Mucosa of descending colon (tissue), 3 donors: ENCODE measurements around the gene STARD3. TPM values are rescaled to one million over a fixed set of nuclear protein-coding genes. Genes with fewer than 3 reads are reported as not detected.

ENCODE experiments used
- ATAC-seq: fragments of 200-7000 bp; cut with Tn5 transposase; one replicate; pipeline ENCODE4 v1.9.1; 2020; ENCODE audit warnings: mild to moderate bottlenecking, moderate library complexity
- DNase-seq, 3 donors: peaks; one replicate each; pipeline ENCODE4 v3.0.0-alpha.2; 2020
- H3K36me3 ChIP-seq: fragments of 200-600 bp; one replicate; pipeline ENCODE4 v1.8.0; 2021; ENCODE audit warnings: low read depth, mild to moderate bottlenecking
- H3K4me1 ChIP-seq: fragments of 200-600 bp; one replicate; pipeline ENCODE4 v1.8.0; 2021; ENCODE audit warnings: low read depth, mild to moderate bottlenecking
- H3K4me3 ChIP-seq: fragments of 200-600 bp; one replicate; pipeline ENCODE4 v1.8.0; 2021; ENCODE audit warnings: mild to moderate bottlenecking
- H3K9me3 ChIP-seq: fragments of 200-600 bp; one replicate; pipeline ENCODE4 v1.8.0; 2021; ENCODE audit warnings: mild to moderate bottlenecking
- intact Hi-C, 2 donors: fragments of 100-400 bp; cut with DNase I in 1 of 2; cut with micrococcal nuclease in 1 of 2; formaldehyde crosslinking; loops; one replicate each; pipeline versions ENCODE4 v1.11.0 to v1.11.1; 2022; cut with DNase I, micrococcal nuclease
- total RNA-seq, 3 donors: library from RNA; stranded (reverse); fragmentation: NEBNext Ultra II Directional in 2 of 3; extraction: Animal tissue kit (Norgen Biotek cat#: 25700) in 2 of 3; gene quantifications; one replicate each; pipeline versions ENCODE4 v1.2.1 to v1.2.4, GENCODE V29; 2021 to 2023
- TF ChIP-seq, protein P1 (sequence below): fragments of 200-600 bp; IDR thresholded peaks from one replicate; pipeline ENCODE4 v1.8.0; 2022; ENCODE audit warnings: antibody characterized with exemption, mild to moderate bottlenecking
- donor health status: DM: no; HTN: no; CAD: no; lungs with moderate emphysema.
- donor health status: DM: no; HTN: no; CAD: no.
- donor health status: DM: no; HTN: yes; CAD: no.

STARD3 gene
- total RNA-seq, 3 donors from 2014 or later, result 36.1 to 58.8 (median 57.6) TPM

GRCh38 chr17:39617446-39618245 lies 19.3 kb upstream of the STARD3 start:
- TF ChIP-seq, protein P1, sequence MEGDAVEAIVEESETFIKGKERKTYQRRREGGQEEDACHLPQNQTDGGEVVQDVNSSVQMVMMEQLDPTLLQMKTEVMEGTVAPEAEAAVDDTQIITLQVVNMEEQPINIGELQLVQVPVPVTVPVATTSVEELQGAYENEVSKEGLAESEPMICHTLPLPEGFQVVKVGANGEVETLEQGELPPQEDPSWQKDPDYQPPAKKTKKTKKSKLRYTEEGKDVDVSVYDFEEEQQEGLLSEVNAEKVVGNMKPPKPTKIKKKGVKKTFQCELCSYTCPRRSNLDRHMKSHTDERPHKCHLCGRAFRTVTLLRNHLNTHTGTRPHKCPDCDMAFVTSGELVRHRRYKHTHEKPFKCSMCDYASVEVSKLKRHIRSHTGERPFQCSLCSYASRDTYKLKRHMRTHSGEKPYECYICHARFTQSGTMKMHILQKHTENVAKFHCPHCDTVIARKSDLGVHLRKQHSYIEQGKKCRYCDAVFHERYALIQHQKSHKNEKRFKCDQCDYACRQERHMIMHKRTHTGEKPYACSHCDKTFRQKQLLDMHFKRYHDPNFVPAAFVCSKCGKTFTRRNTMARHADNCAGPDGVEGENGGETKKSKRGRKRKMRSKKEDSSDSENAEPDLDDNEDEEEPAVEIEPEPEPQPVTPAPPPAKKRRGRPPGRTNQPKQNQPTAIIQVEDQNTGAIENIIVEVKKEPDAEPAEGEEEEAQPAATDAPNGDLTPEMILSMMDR, result no peak
- Histone ChIP-seq H3K9me3 (no peaks in the 10 kb centered on the region), H3K4me3 (peak overlapping the region; percentile 19), H3K36me3 (no peaks in the 10 kb centered on the region), H3K4me1 (peaks cover 20% of the 10 kb centered on the region)
- DNase-seq (peak; percentile 84 to 90 (median 85)), ATAC-seq (peak; percentile 72)
- intact Hi-C loops, result no loop called here

GRCh38 chr17:39618246-39618913 lies 18.6 kb upstream of the STARD3 start:
- DNase-seq, result peak in 2 of 3 donors; percentile 46 to 72
- H3K4me1 ChIP-seq, result peaks cover 23% of the 10 kb centered on the region
- H3K9me3 ChIP-seq, result no peaks in the 10 kb centered on the region
- ATAC-seq, result peak; percentile 14
- intact Hi-C loops, result no loop called here
- peak overlapping the region; percentile 19 for H3K4me3 ChIP-seq
- TF ChIP-seq, protein P1, result no peak
- no peaks in the 10 kb centered on the region for H3K36me3 ChIP-seq

GRCh38 chr17:39618956-39619785 lies 17.8 kb upstream of the STARD3 start:
- DNase-seq (peak in 1 of 3 donors; percentile 25), ATAC-seq (no peak)
- intact Hi-C loops, result no loop called here
- TF ChIP-seq, protein P1, result no peak
- no peaks in the 10 kb centered on the region for H3K9me3 ChIP-seq
- no peaks in the 10 kb centered on the region for H3K36me3 ChIP-seq
- peaks cover 23% of the 10 kb centered on the region for H3K4me1 ChIP-seq
- no peak overlapping the region for H3K4me3 ChIP-seq

GRCh38 chr17:39619786-39620101 lies 17.2 kb upstream of the STARD3 start:
- no peak for ATAC-seq
- no peaks in the 10 kb centered on the region for H3K36me3 ChIP-seq
- peaks cover 28% of the 10 kb centered on the region for H3K4me1 ChIP-seq
- H3K9me3 ChIP-seq, result no peaks in the 10 kb centered on the region
- intact Hi-C loops, result loop anchor here in 1 of 2 donors (10.0 kb wide), 1 partner anchor 135 kb away; no protein-coding TSS in a partner anchor
- TF ChIP-seq, protein P1, result no peak
- DNase-seq, result no peak
- H3K4me3 ChIP-seq, result no peak overlapping the region

DNA sequence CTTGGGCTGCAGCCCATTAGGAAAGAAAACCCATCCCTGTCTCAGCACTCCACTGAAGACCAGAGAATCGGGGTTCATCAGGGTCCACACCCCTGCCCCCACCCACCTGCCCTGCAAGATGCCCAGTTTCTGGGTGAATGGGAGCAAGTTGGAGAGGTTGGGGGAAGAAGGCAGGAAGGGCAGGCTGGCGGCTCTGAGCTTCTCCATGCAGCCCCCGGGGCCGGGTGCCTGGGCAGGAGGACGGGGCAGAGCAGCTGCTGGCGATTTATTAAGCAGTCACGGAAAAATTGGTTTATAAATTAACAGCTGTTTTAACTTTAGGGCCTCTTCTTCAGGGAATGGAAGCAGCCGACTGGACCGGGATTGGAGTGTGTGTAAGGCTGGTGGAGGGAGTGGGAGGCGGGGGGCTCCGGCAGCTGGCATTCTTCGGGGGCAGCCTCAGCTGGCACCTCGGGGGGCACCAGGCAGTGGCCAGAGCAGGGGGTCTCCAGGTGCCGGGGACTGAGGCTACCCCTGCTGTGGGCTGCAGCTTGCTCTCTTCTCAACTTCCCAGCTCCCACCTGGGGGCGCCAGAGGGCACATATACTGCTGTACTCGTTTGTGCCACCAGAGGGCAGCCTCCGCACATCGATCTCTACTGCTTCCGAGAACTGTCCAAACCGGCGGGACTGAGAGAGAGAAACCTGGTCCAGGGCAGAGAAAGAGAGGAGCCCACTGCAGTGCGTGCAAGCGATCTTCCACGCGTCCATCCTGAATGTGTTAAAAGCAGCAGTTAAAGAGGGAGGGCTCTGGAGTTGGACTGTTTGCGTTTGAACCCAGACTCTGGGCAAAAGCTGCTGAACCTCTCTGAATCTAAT lies 15.2 kb upstream of the STARD3 start:
- peak; percentile 76 for ATAC-seq
- Histone ChIP-seq H3K36me3 (no peaks in the 10 kb centered on the region), H3K4me1 (peaks cover 41% of the 10 kb centered on the region), H3K4me3 (no peak overlapping the region), H3K9me3 (no peaks in the 10 kb centered on the region)
- peak; percentile 88 to 94 (median 92) for DNase-seq
- TF ChIP-seq, protein P1, result peak; percentile 98
- intact Hi-C loops, result loop anchor here in 1 of 2 donors (10.0 kb wide), 1 partner anchor 133 kb away; no protein-coding TSS in a partner anchor
